HepG2 (cell line): ENCODE measurements around the gene DUS3L. TPM values are rescaled to one million over a fixed set of nuclear protein-coding genes. Genes with fewer than 3 reads are reported as not detected.

Source experiments
- DRAP1 ChIP-seq: IDR thresholded peaks from 2 replicates; pipeline ENCODE4 v1.6.1; 2016; ENCODE audit warnings: missing genetic modification reagents, missing compliant biosample characterization
- JUNB ChIP-seq: sonication (generic); formaldehyde crosslinking; IDR thresholded peaks from 2 replicates; pipeline ENCODE4 v1.8.0; 2022; ENCODE audit warnings: missing genetic modification reagents, mild to moderate bottlenecking, borderline replicate concordance
- KDM2A ChIP-seq: sonication (generic); formaldehyde crosslinking; IDR thresholded peaks from 2 replicates; pipeline ENCODE4 v1.4.0; 2020; ENCODE audit warnings: low read depth, missing genetic modification reagents, borderline replicate concordance
- KDM5A ChIP-seq: fragments of 200-600 bp; sonication (generic); IDR thresholded peaks from 2 replicates; pipeline ENCODE4 v1.7.0; 2018; ENCODE audit warnings: antibody characterized with exemption, mild to moderate bottlenecking, low read length, borderline replicate concordance
- MZF1 ChIP-seq: sonication (generic); formaldehyde crosslinking; IDR thresholded peaks from 2 replicates; pipeline ENCODE4 v1.8.1; 2023; ENCODE audit warnings: mild to moderate bottlenecking, missing genetic modification reagents, borderline replicate concordance
- POLR2AphosphoS2 ChIP-seq: IDR thresholded peaks from 2 replicates; pipeline ENCODE4 v1.6.1; 2011; ENCODE audit warnings: low read depth, low read length, improper control_type of control experiment
- PRDM15 ChIP-seq: sonication (generic); formaldehyde crosslinking; IDR thresholded peaks from 2 replicates; pipeline ENCODE4 v1.4.0; 2020; ENCODE audit warnings: missing genetic modification reagents
- RBAK ChIP-seq: sonication (generic); formaldehyde crosslinking; IDR thresholded peaks from 2 replicates; pipeline ENCODE4 v1.5.1; 2020; ENCODE audit warnings: mild to moderate bottlenecking, missing genetic modification reagents
- REL ChIP-seq: sonication (generic); formaldehyde crosslinking; conservative IDR thresholded peaks from 2 replicates; pipeline ENCODE4 v1.8.0; 2022; ENCODE audit warnings: mild to moderate bottlenecking, missing genetic modification reagents, moderate library complexity
- ZFP82 ChIP-seq: sonication (generic); formaldehyde crosslinking; IDR thresholded peaks from 2 replicates; pipeline ENCODE4 v1.5.1; 2020; ENCODE audit warnings: mild to moderate bottlenecking, missing genetic modification reagents, borderline replicate concordance
- ZIK1 ChIP-seq: sonication (generic); formaldehyde crosslinking; IDR thresholded peaks from 2 replicates; pipeline ENCODE4 v1.5.0; 2020; ENCODE audit warnings: mild to moderate bottlenecking, low read depth, missing genetic modification reagents, borderline replicate concordance
- ZMYM3 ChIP-seq: sonication (generic); formaldehyde crosslinking; IDR thresholded peaks from 2 replicates; pipeline ENCODE4 v1.5.1; 2020; ENCODE audit warnings: mild to moderate bottlenecking, missing genetic modification reagents
- ZNF407 ChIP-seq: sonication (generic); formaldehyde crosslinking; IDR thresholded peaks from one replicate; pipeline ENCODE4 v1.5.1; 2020; ENCODE audit warnings: mild to moderate bottlenecking, missing genetic modification reagents; ENCODE audit errors: not compliant biosample characterization
- polyA plus RNA-seq, 8 experiments: library from polyadenylated mRNA; depleted of rRNA in 3 of 8; stranded (reverse) in 7 of 8; unstranded in 1 of 8; fragments of >200 nt; fragmentation: Illumina TruSeq in 4 of 8; extraction: Trizol in 4 of 8; gene quantifications; 2 replicates each; pipeline versions ENCODE4 v1.2.1 to v1.2.3, GENCODE V29; 2011 to 2016; ENCODE audit warnings: low read depth in 4 of 8, missing spikeins in 1 of 8, mixed read lengths in 1 of 8; ENCODE audit not compliant: insufficient read depth in 1 of 8
- total RNA-seq, 5 experiments: library from RNA; depleted of rRNA; stranded (reverse); fragments of >200 nt; fragmentation: Illumina TruSeq; extraction: Trizol; gene quantifications; 2 replicates each; pipeline ENCODE4 v1.2.3, GENCODE V29; 2016; ENCODE audit warnings: low read depth in 1 of 5

DUS3L gene
- total and polyA plus RNA-seq, 2 of the 13 experiments (the other 11 are each of a cell fraction or from before 2014, with no cell fraction given): 13.3 to 25.1 TPM

GRCh38 chr19:5789886-5790558, 941 bp downstream of the DUS3L start (continued):
- no peak for TF ChIP-seq ZNF407 (CRISPR knock-in tag)
- no peak for TF ChIP-seq POLR2AphosphoS2
- TF ChIP-seq DRAP1: no peak
- 0 out of 2 replicates have a peak, but pooled peaks have one; percentile 35 for TF ChIP-seq REL (CRISPR knock-in tag)
- no peak for TF ChIP-seq KDM2A (CRISPR knock-in tag)
- 0 out of 2 replicates have a peak, but pooled peaks have one; percentile 22 for TF ChIP-seq MZF1 (CRISPR knock-in tag)
- 0 out of 2 replicates have a peak, but pooled peaks have one; percentile 8 for TF ChIP-seq ZFP82 (CRISPR knock-in tag)
- TF ChIP-seq ZMYM3 (CRISPR knock-in tag): peak; percentile 59; the same call in 1 of the 2 replicates
- TF ChIP-seq RBAK (CRISPR knock-in tag): 0 out of 2 replicates have a peak, but pooled peaks have one; percentile 23
- TF ChIP-seq ZIK1 (CRISPR knock-in tag): peak; percentile 6; the same call in 1 of the 2 replicates
- 0 out of 2 replicates have a peak, but pooled peaks have one; percentile 14 for TF ChIP-seq KDM5A
- TF ChIP-seq JUNB (CRISPR knock-in tag): no peak
- no peak for TF ChIP-seq PRDM15
